Ectodermal cell (in vitro differentiated cells): ENCODE results near the gene VGLL3.
A peak's percentile ranks its signal among the peaks of the same experiment; 100 is the strongest.
"Not testable (repeated sequence)": the region's sequence is repeated elsewhere in the genome, so short reads cannot be mapped to it uniquely, and the experiment has no call there.

Experiments used
- H3K27ac ChIP-seq: 2 replicates; pipeline ENCODE4 v1.7.0; 2013; ENCODE audit warnings: mild to moderate bottlenecking, low read depth, low read length; ENCODE audit not compliant: insufficient read depth, poor library complexity, severe bottlenecking
- H3K27me3 ChIP-seq: 2 replicates; pipeline ENCODE4 v1.7.0; 2013; ENCODE audit warnings: mild to moderate bottlenecking, low read length; ENCODE audit not compliant: insufficient read depth, control insufficient read depth, poor library complexity, severe bottlenecking
- H3K36me3 ChIP-seq: one replicate; pipeline ENCODE4 v1.7.0; 2013; ENCODE audit warnings: low read length; ENCODE audit not compliant: control insufficient read depth, insufficient read depth
- H3K4me1 ChIP-seq: one replicate; pipeline ENCODE4 v1.7.0; 2013; ENCODE audit warnings: low read length; ENCODE audit not compliant: control insufficient read depth, insufficient read depth
- H3K4me3 ChIP-seq: 2 replicates; pipeline ENCODE4 v1.7.0; 2013; ENCODE audit warnings: low read depth, low read length, control low read depth; ENCODE audit not compliant: insufficient read depth
- H3K9me3 ChIP-seq: 2 replicates; pipeline ENCODE4 v1.7.0; 2013; ENCODE audit warnings: mild to moderate bottlenecking, low read length, moderate library complexity; ENCODE audit not compliant: control insufficient read depth
- WGBS, 2 experiments: methylation state at CpG; one replicate each; pipeline ENCODE4 v1.1.7; 2013; ENCODE audit warnings: missing lambda C conversion rate in 2 of 2; 5-methylcytosine and 5-hydroxymethylcytosine counted together

Gene VGLL3

DNA sequence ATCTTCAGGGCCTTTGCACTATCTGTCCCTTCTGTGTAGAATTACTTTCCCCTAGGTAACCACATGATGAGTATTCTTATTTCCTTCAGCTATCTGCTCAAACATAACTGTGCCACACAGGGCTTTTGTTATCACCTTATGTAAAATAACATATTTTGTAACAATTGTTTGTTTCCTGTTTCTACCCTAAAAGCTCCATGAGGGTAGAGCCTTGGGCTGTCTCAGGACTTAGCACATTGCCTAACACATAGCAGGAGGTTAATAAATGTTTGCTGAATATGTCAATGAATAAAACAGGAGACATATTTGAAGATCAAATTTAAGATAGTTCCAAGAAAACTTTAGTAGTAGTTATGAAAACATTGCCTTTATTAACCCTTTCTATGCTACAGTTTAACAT lies 14.7 kb downstream of the VGLL3 start:
- H3K4me1 ChIP-seq = no peaks in the 10 kb centered on the region
- no peak overlapping the region for H3K4me3 ChIP-seq
- no peaks in the 10 kb centered on the region for H3K27me3 ChIP-seq
- no peaks in the 10 kb centered on the region for H3K9me3 ChIP-seq
- H3K27ac ChIP-seq = no peak overlapping the region
- no peaks in the 10 kb centered on the region for H3K36me3 ChIP-seq

GRCh38 chr3:86974177-86974576 lies 16.8 kb downstream of the VGLL3 start:
- not testable (repeated sequence) for H3K4me1 ChIP-seq, H3K4me3 ChIP-seq, H3K36me3 ChIP-seq, H3K9me3 ChIP-seq, H3K27me3 ChIP-seq, H3K27ac ChIP-seq
- 91 to 94% methylated on average over 8 of the region's 8 CpGs for WGBS, 2 experiments

DNA sequence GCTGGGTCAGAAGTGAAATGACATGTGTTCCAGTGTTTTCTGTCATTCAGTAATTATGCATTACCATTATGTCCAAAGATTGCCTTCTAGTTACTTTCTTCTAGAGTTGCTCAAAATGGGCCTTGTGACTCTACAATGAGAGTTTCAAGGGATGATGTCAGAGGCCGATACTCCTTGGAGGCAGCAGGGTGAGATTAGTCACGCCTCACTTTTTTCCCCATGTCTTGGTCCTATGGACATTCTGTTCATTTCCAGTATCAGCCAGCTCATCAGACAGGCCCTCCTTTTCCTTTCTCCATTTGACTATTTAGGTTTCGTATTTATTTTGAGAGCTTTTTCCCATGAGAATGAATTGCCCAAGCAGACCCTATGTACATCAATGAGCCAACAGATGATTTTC lies 17.5 kb downstream of the VGLL3 start:
- 93 to 95% methylated on average over 3 of the region's 3 CpGs for WGBS, 2 experiments
- no peaks in the 10 kb centered on the region for H3K36me3 ChIP-seq
- no peak overlapping the region for H3K4me3 ChIP-seq
- no peaks in the 10 kb centered on the region for H3K4me1 ChIP-seq
- no peaks in the 10 kb centered on the region for H3K9me3 ChIP-seq
- H3K27ac ChIP-seq = no peak overlapping the region
- H3K27me3 ChIP-seq = no peaks in the 10 kb centered on the region

DNA sequence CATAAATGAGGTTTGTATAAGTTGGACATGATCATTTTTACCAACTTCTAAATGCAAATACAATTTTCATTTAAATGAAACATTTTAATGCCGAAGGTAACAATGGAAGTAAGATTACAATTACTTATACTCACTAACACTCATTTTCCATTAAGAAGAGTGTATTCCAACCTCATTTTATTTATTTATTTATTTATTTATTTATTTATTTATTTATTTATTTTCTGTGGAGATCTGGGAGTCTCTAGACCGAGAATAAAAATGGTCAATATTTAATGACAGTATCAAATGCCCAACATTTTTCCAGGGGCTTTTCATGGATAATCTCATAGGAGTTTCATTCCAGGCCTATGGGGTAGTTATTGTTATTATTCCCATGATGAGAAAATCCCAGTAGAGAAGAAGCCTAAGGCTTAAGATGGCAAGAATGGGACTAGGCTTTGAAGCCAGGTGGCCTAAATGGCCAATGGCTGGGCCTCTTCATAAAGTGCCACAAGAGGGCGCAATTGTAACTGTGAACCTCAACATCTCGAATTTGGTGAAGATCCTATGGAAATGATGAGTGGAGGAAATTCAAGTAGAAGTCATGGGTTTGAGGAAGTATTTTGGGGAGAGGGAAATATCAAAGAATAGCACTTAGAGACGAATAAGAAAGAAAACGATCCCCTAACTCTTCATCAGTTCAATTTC lies 21.3 kb downstream of the VGLL3 start:
- WGBS, 2 experiments = 61 to 75% methylated on average over 4 to 5 of the region's 6 CpGs
- H3K9me3 ChIP-seq = no peaks in the 10 kb centered on the region
- peaks cover 10% of the 10 kb centered on the region for H3K4me1 ChIP-seq
- no peak overlapping the region for H3K4me3 ChIP-seq
- no peaks in the 10 kb centered on the region for H3K36me3 ChIP-seq
- H3K27ac ChIP-seq = no peak overlapping the region
- no peaks in the 10 kb centered on the region for H3K27me3 ChIP-seq

- Histone ChIP-seq H3K4me3 (no peak overlapping the region), H3K36me3 (no peaks in the 10 kb centered on the region), H3K27me3 (no peaks in the 10 kb centered on the region), H3K4me1 (peaks cover 14% of the 10 kb centered on the region), H3K27ac (no peak overlapping the region), H3K9me3 (no peaks in the 10 kb centered on the region)
- 95 to 96% methylated on average over 7 of the region's 7 CpGs for WGBS, 2 experiments
Observed at GRCh38 chr3:86968244-86968932, 22.6 kb downstream of the VGLL3 start.

GRCh38 chr3:86967062-86967461 lies 23.9 kb downstream of the VGLL3 start:
- peaks cover 14% of the 10 kb centered on the region for H3K4me1 ChIP-seq
- H3K4me3 ChIP-seq = no peak overlapping the region
- 36 to 47% methylated on average over 2 of the region's 2 CpGs for WGBS, 2 experiments
- no peaks in the 10 kb centered on the region for H3K9me3 ChIP-seq
- no peaks in the 10 kb centered on the region for H3K36me3 ChIP-seq
- H3K27ac ChIP-seq = peak overlapping the region; percentile 56
- no peaks in the 10 kb centered on the region for H3K27me3 ChIP-seq

DNA sequence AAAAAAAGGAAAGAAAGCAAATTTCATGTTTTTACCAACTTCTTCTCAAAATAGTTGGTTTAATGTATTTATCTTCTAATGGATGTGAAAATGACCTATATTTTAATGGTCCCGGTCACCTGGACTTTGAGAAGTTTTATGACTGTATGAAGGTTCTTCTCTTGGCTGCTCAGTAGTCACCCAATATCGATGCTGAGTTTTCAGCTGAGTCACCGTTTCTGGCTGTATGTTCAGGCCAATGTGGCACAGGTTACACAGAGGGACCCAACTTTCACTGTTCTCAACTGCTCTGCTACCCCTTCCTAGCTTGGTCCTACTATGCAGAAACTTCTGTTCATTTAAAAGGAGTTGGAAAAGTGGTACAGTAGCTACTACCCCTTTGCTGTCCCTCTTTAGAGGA lies 25.8 kb downstream of the VGLL3 start:
- WGBS, 2 experiments = 96 to 97% methylated on average over 3 of the region's 3 CpGs
- Histone ChIP-seq H3K36me3 (no peaks in the 10 kb centered on the region), H3K4me1 (peaks cover 14% of the 10 kb centered on the region), H3K4me3 (no peak overlapping the region), H3K9me3 (no peaks in the 10 kb centered on the region), H3K27ac (no peak overlapping the region), H3K27me3 (no peaks in the 10 kb centered on the region)

DNA sequence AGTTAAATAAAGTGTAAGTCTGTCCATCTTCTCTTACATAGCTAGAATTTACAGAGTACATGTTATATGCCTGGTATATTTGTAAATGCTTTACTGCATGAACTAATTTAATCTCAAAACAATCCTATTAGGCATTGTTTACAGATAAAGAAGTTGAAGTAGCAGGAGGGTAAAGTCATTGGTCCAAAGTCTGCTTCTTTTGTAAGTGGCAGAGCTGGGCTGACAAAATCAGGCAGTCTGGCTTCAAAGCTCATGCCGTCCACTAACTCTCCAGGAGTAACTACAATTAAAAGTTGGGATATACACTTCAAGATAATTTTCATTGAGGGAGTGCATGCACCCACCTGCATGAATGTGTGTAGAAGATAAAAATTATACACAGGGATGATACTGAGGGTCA lies 27.3 kb downstream of the VGLL3 start:
- H3K9me3 ChIP-seq = no peaks in the 10 kb centered on the region
- WGBS, 2 experiments = 57 to 86% methylated on average over 1 of the region's 1 CpG
- no peaks in the 10 kb centered on the region for H3K27me3 ChIP-seq
- H3K4me1 ChIP-seq = peaks cover 14% of the 10 kb centered on the region
- H3K27ac ChIP-seq = no peak overlapping the region
- H3K36me3 ChIP-seq = no peaks in the 10 kb centered on the region
- no peak overlapping the region for H3K4me3 ChIP-seq

GRCh38 chr3:86961297-86961696 lies 29.7 kb downstream of the VGLL3 start:
- WGBS, 2 experiments = 89 to 97% methylated on average over 2 of the region's 3 CpGs
- Histone ChIP-seq H3K4me3 (no peak overlapping the region), H3K27me3 (no peaks in the 10 kb centered on the region), H3K9me3 (no peaks in the 10 kb centered on the region), H3K4me1 (peaks cover 4% of the 10 kb centered on the region), H3K36me3 (no peaks in the 10 kb centered on the region), H3K27ac (no peak overlapping the region)

GRCh38 chr3:86960550-86960949 lies 30.4 kb downstream of the VGLL3 start:
- Histone ChIP-seq H3K27ac (no peak overlapping the region), H3K9me3 (no peaks in the 10 kb centered on the region), H3K27me3 (no peaks in the 10 kb centered on the region), H3K4me3 (no peak overlapping the region), H3K4me1 (peaks cover 4% of the 10 kb centered on the region), H3K36me3 (no peaks in the 10 kb centered on the region)
- WGBS, 2 experiments = 90 to 97% methylated on average over 2 of the region's 3 CpGs
